ENCODE data around the gene ZSCAN31. TPM values are rescaled to one million over a fixed set of nuclear protein-coding genes. Genes with fewer than 3 reads are reported as not detected.

ZSCAN31 gene
- total and polyA plus RNA-seq, 2 of the 8 experiments (the other 6 are each of a cell fraction or from before 2014, with no cell fraction given), result 1.9 to 7.0 TPM

DNA sequence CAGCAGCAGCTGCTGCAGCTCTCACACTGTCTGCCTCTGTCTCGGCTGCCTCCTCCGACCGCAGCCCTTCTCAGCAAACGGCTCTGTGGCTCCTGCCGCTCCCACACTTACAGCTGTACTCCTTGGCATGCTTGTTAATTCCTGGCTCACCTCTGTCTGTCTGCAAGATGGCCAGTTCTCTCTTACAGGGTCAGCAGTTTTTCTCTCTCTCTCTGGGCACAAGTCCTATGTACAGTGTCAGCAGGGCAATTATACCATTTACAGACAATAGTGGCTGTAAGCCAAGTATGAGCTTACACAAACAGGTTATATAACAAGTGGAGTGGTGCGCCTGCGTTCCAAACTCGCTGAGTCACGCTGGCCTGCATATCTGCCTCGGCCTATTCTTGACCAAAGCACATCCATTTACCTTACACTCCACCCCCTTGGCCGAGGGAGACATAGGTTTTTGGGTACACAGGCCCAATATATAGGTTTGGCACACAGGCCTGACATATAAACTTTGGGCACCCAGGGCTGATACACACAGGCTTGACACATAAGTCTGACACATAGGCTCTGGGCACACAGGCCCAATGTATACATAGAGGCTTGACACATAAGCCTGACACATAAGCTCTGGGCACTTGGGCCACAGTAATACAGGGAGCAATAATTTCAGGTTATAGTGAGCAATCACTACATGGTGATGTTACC is 18.2 kb upstream of the ZSCAN31 start:
- FAIRE-seq, result no peak
- peaks cover 5 to 43% of the 10 kb centered on the region in 2 experiments; a peak in 3 of 4 replicates for H3K79me2 ChIP-seq (ENCODE audit: control insufficient read depth in 1 of 2, insufficient read depth in 2 of 2, low read length in 2 of 2)

More for the DNA sequence above, 18.2 kb upstream of the ZSCAN31 start:
- Histone ChIP-seq H4K20me1 (replicated peaks in 1 of 2; ENCODE audit: control insufficient read depth in 1 of 2, insufficient read depth in 2 of 2, low read length in 2 of 2) (peaks cover 0 to 5% of the 10 kb centered on the region in 2 experiments), H3K27ac (ENCODE audit: low read depth, low read length) (no peak overlapping the region), H3K27me3 (replicated peaks in 1 of 4; ENCODE audit: control insufficient read depth in 3 of 4, extremely low read depth in 1 of 4, insufficient read depth in 3 of 4, low read length in 3 of 4) (no peaks in the 10 kb centered on the region), H2BK20ac (ENCODE audit: low read length) (no peak overlapping the region), H3K56ac (replicated peaks; ENCODE audit: insufficient read length, low read depth, low read length) (no peak overlapping the region), H3K9ac (replicated peaks in 1 of 4; ENCODE audit: extremely low read depth in 1 of 4, low read depth in 3 of 4, low read length in 3 of 4) (no peak overlapping the region), H3K9me3 (ENCODE audit: insufficient read depth in 2 of 2, low read depth in 1 of 2, low read length in 1 of 2) (peaks cover 0 to 3% of the 10 kb centered on the region in 2 experiments; a peak in 2 of 4 replicates), H3K14ac (ENCODE audit: insufficient read length) (no peak overlapping the region), H3K4ac (replicated peaks; ENCODE audit: insufficient read length, low read depth, low read length) (no peak overlapping the region), H2AK5ac (ENCODE audit: low read depth, low read length) (no peak overlapping the region), H2BK12ac (ENCODE audit: low read depth, low read length) (no peak overlapping the region), H3K23me2 (ENCODE audit: low read depth, low read length) (peaks cover 3% of the 10 kb centered on the region; the same call in 1 of the 2 replicates), H2BK120ac (replicated peaks; ENCODE audit: low read depth, low read length) (no peak overlapping the region), H3K4me2 (ENCODE audit: insufficient read depth in 1 of 2, low read depth in 2 of 2, low read length in 2 of 2) (no peak overlapping the region), H3K36me3 (ENCODE audit: control insufficient read depth in 2 of 4, insufficient read depth in 4 of 4, low read length in 3 of 4) (no peaks in the 10 kb centered on the region), H3K79me1 (ENCODE audit: low read depth, low read length) (no peaks in the 10 kb centered on the region; the same call in 1 of the 2 replicates), H4K91ac (replicated peaks; ENCODE audit: insufficient read length, low read length) (no peak overlapping the region), H2BK15ac (ENCODE audit: low read length) (no peak overlapping the region), H3K4me3 (ENCODE audit: extremely low read depth in 1 of 4, insufficient read depth in 2 of 4, low read depth in 3 of 4, low read length in 4 of 4) (no peak overlapping the region), H4K5ac (ENCODE audit: insufficient read length, low read depth, low read length) (no peak overlapping the region), H3K23ac (ENCODE audit: insufficient read length) (no peak overlapping the region), H3K4me1 (replicated peaks in 1 of 4; ENCODE audit: control insufficient read depth in 3 of 4, insufficient read depth in 4 of 4, low read length in 3 of 4) (peaks cover 4 to 6% (median 5%) of the 10 kb centered on the region in 4 experiments; a peak in 5 of 7 replicates), H3K18ac (ENCODE audit: extremely low read depth, low read length) (no peak overlapping the region), H4K8ac (ENCODE audit: extremely low read depth, insufficient read depth, low read length) (no peak overlapping the region), H2AFZ (ENCODE audit: low read length) (no peak overlapping the region), H2BK5ac (ENCODE audit: low read depth, low read length) (no peak overlapping the region)
- no peak for DNase-seq (ENCODE audit: low read depth in 1 of 2, low spot score in 2 of 2)
- ChIA-PET CTCF (ENCODE audit: partially characterized antibody) (interaction anchor here (1.8 to 4.2 kb wide), 7 partner anchors 10 to 103 kb away, joined by 6 to 34 read pairs (median 13); partner anchors contain the start of gene PGBD1), POLR2A (ENCODE audit: partially characterized antibody) (interaction anchor here (1.2 to 3.7 kb wide), 2 partner anchors 19 to 90 kb away, joined by 3 to 36 read pairs; partner anchors contain the start of gene ZSCAN31)
- 96% methylated on average over 11 of the region's 11 CpGs; no CpG with 5 or more reads in 1 of the 2 experiments for WGBS, 2 experiments (ENCODE audit: extremely low coverage in 1 of 2, insufficient coverage in 1 of 2, insufficient read length in 1 of 2, insufficient replicate concordance in 2 of 2, low coverage in 1 of 2, low lambda C conversion rate in 2 of 2, missing lambda C conversion rate in 1 of 2)
- TF ChIP-seq JUN (IDR thresholded peaks at IDR 0.05; ENCODE audit: low read depth, low read length) (no peak), TAF7 (optimal IDR thresholded peaks at IDR 0.05; ENCODE audit: borderline replicate concordance, low read depth, low read length) (no peak), SIX5 (IDR thresholded peaks at IDR 0.05; ENCODE audit: low read depth, low read length) (no peak), RXRA (IDR thresholded peaks at IDR 0.05; ENCODE audit: insufficient read depth, low read depth, low read length) (no peak), EGR1 (IDR thresholded peaks at IDR 0.05; ENCODE audit: borderline replicate concordance, low read depth, low read length) (no peak)

All from H1 (cell line).